Peyer's patch (tissue), 4 donors: ENCODE data around the gene ARNT2.

Source experiments
- CTCF ChIP-seq, 6 experiments: fragments of 450-650 bp in 4 of 6; fragments of 200-600 bp in 2 of 6; sonication (generic) in 1 of 6; IDR thresholded peaks; one replicate each; pipeline ENCODE4 v1.5.1; 2017 to 2019; ENCODE audit warnings: antibody characterized with exemption in 6 of 6, mild to moderate bottlenecking in 3 of 6, moderate library complexity in 1 of 6
- POLR2A ChIP-seq, 2 donors: fragments of 450-650 bp; IDR thresholded peaks; one replicate each; pipeline ENCODE4 v1.5.1; 2017; ENCODE audit warnings: antibody characterized with exemption in 2 of 2, mild to moderate bottlenecking in 2 of 2, moderate library complexity in 2 of 2

- no peak for TF ChIP-seq CTCF (IDR thresholded peaks at IDR 0.05)
- no peak for TF ChIP-seq POLR2A (IDR thresholded peaks at IDR 0.05)
These were observed 174.7 kb downstream of the ARNT2 start for GRCh38 chr15:80578871-80579270.
